Naive thymus-derived CD4-positive, alpha-beta T cell (primary cell): ENCODE data around the gene SLC51B. TPM values are rescaled to one million over a fixed set of nuclear protein-coding genes. Genes with fewer than 3 reads are reported as not detected.

ENCODE experiments used
- ATAC-seq: fragments of 150-1000 bp; cut with Tn5 transposase; 2 replicates; pipeline ENCODE4 v1.10.0; 2021; ENCODE audit warnings: mild to moderate bottlenecking, moderate library complexity
- CTCF ChIA-PET: fragments of 350-600 bp; sonication (Branson Sonifier 250); formaldehyde crosslinking; loops from one replicate; lab custom pipeline; 2021; ENCODE audit warnings: antibody characterized with exemption; lab: Charles Lee
- POLR2A ChIA-PET: fragments of 350-600 bp; sonication (Branson Sonifier 250); formaldehyde crosslinking; loops from one replicate; lab custom pipeline; 2021; ENCODE audit warnings: antibody characterized with exemption, inconsistent platforms; lab: Charles Lee
- DNase-seq, 9 donors: peaks; one replicate each; pipeline versions ENCODE4 v3.0.0 to v3.0.0-alpha.2; 2020 to 2022; ENCODE audit warnings: mixed read lengths in 1 of 9
- H3K27ac ChIP-seq: one replicate; pipeline ENCODE4 v1.7.0; 2013; ENCODE audit warnings: mild to moderate bottlenecking, low read depth, low read length, moderate library complexity
- H3K27me3 ChIP-seq, 2 donors: one replicate each; pipeline ENCODE4 v1.7.0; 2013; ENCODE audit warnings: low read length in 2 of 2, mild to moderate bottlenecking in 2 of 2, moderate library complexity in 2 of 2; ENCODE audit not compliant: control insufficient read depth in 2 of 2, insufficient read depth in 2 of 2
- H3K36me3 ChIP-seq, 3 experiments: 1 replicate in 2 of 3; 2 replicates in 1 of 3; pipeline ENCODE4 v1.7.0; 2013; ENCODE audit warnings: low read length in 3 of 3, mild to moderate bottlenecking in 3 of 3, moderate library complexity in 1 of 3; ENCODE audit not compliant: insufficient read depth in 3 of 3, control insufficient read depth in 2 of 3
- H3K4me1 ChIP-seq, 2 donors: one replicate each; pipeline ENCODE4 v1.7.0; 2013; ENCODE audit warnings: low read length in 2 of 2, mild to moderate bottlenecking in 2 of 2, moderate library complexity in 1 of 2; ENCODE audit not compliant: control insufficient read depth in 2 of 2, insufficient read depth in 2 of 2
- H3K4me3 ChIP-seq: 2 replicates; pipeline ENCODE4 v1.7.0; 2013; ENCODE audit warnings: mild to moderate bottlenecking, low read length
- H3K9me3 ChIP-seq, 3 experiments: 1 replicate in 2 of 3; 2 replicates in 1 of 3; pipeline ENCODE4 v1.7.0; 2013; ENCODE audit warnings: low read length in 3 of 3; ENCODE audit not compliant: control insufficient read depth in 2 of 3
- H3K27ac Mint-ChIP-seq, 9 donors: one replicate each; pipeline ENCODE4 v1.8.0; 2020 to 2022; ENCODE audit warnings: mixed read lengths in 9 of 9, mild to moderate bottlenecking in 8 of 9, moderate library complexity in 5 of 9, inconsistent platforms in 2 of 9
- H3K27me3 Mint-ChIP-seq, 5 donors: one replicate each; pipeline ENCODE4 v1.8.0; 2021 to 2022; ENCODE audit warnings: mixed read lengths in 5 of 5, mild to moderate bottlenecking in 1 of 5
- H3K36me3 Mint-ChIP-seq, 5 donors: one replicate each; pipeline ENCODE4 v1.8.0; 2020 to 2022; ENCODE audit warnings: mixed read lengths in 5 of 5, mild to moderate bottlenecking in 3 of 5, inconsistent platforms in 1 of 5
- H3K4me1 Mint-ChIP-seq, 7 donors: one replicate each; pipeline ENCODE4 v1.8.0; 2020 to 2022; ENCODE audit warnings: mixed read lengths in 7 of 7, mild to moderate bottlenecking in 3 of 7, inconsistent platforms in 1 of 7
- H3K4me3 Mint-ChIP-seq, 10 donors: one replicate each; pipeline ENCODE4 v1.8.0; 2020 to 2022; ENCODE audit warnings: mild to moderate bottlenecking in 10 of 10, mixed read lengths in 10 of 10, moderate library complexity in 6 of 10, inconsistent platforms in 2 of 10
- H3K9me3 Mint-ChIP-seq, 11 donors: one replicate each; pipeline ENCODE4 v1.8.0; 2020 to 2022; ENCODE audit warnings: mixed read lengths in 11 of 11, mild to moderate bottlenecking in 4 of 11, inconsistent platforms in 1 of 11, moderate library complexity in 1 of 11
- intact Hi-C, 2 donors: fragments of 100-400 bp; cut with micrococcal nuclease; formaldehyde crosslinking; loops; one replicate each; pipeline ENCODE4 v1.15.1; 2023
- polyA plus RNA-seq, 2 donors: library from polyadenylated mRNA; unstranded; fragments of 300-500 nt; fragmentation: Illumina TruSeq; gene quantifications; one replicate each; pipeline ENCODE4 v1.2.3, GENCODE V29; 2021
- total RNA-seq, 6 experiments: library from RNA in 5 of 6; stranded (reverse) in 5 of 6; gene quantifications; 1 replicate in 5 of 6; 2 replicates in 1 of 6; pipeline ENCODE4 v1.2.3 and lab custom pipeline; 2021 to 2026

The SLC51B gene
- total and polyA plus RNA-seq, 7 experiments from 2014 or later: not detected

DNA sequence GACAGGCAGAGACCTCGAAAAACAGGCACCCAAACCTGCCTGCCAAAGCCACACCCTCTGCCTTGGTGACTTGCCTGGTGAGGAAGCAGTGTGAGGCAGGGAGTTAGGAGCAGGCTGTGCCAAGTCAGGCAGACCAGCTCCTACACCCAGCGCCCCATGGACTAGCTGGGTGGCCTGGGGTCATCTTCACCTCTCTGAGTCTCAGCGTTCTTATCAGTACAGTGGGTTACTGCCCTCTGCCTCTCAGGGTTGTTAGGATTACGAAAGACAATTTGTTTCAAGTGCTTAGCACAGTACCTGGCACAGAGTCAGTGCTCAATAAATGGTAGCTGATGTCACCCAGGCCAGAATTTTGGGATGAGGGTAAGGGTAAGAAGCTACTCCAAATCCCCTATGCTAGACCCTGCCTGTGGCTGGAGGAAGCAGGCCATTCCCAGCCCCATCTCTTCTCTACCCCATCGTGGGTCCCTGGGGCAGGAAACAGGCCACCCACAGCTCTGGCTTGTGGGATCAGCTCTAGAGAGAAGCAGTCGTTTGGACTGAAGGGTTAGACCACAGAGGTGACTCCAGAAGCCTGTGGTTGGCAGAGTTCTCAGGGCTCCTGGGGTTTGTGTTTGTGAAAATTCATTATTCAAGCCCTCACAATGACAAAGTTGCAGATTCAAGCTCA, 10.1 kb downstream of the SLC51B start:
- H3K27ac Mint-ChIP-seq: no peak overlapping the region
- POLR2A ChIA-PET: interaction anchor here (1.7 kb wide), 1 partner anchor 242 kb away, joined by 6 read pairs; no protein-coding TSS in a partner anchor
- no peak overlapping the region for H3K4me3 Mint-ChIP-seq
- H3K4me3 ChIP-seq: no peak overlapping the region
- peaks cover 0 to 4% (median 0%) of the 10 kb centered on the region in 11 donors for H3K9me3 Mint-ChIP-seq
- ATAC-seq (no peak), DNase-seq (no peak)
- CTCF ChIA-PET: interaction anchor here (0.6 to 1.0 kb wide), 5 partner anchors 21 to 262 kb away, joined by 3 to 4 read pairs (median 3); no protein-coding TSS in a partner anchor
- no peaks in the 10 kb centered on the region for H3K36me3 ChIP-seq
- H3K27ac ChIP-seq: no peak overlapping the region
- no peaks in the 10 kb centered on the region for H3K36me3 Mint-ChIP-seq
- peaks cover 0 to 10% (median 2%) of the 10 kb centered on the region in 7 donors for H3K4me1 Mint-ChIP-seq
- no peaks in the 10 kb centered on the region for H3K4me1 ChIP-seq
- H3K9me3 ChIP-seq: no peaks in the 10 kb centered on the region
- H3K27me3 ChIP-seq: no peaks in the 10 kb centered on the region
- intact Hi-C loops: loop anchor here in 1 of 2 donors (2.0 kb wide), 2 partner anchors 249 to 329 kb away; partner anchors contain the start of gene RNU5B-1
- H3K27me3 Mint-ChIP-seq: no peaks in the 10 kb centered on the region

- DNase-seq (no peak), ATAC-seq (no peak)
- no peak overlapping the region for H3K4me3 ChIP-seq
- no peak overlapping the region for H3K4me3 Mint-ChIP-seq
- ChIA-PET CTCF (interaction anchor here (0.6 to 0.9 kb wide), 2 partner anchors 22 to 63 kb away, joined by 4 read pairs; no protein-coding TSS in a partner anchor), POLR2A (interaction anchor here (1.7 kb wide), 1 partner anchor 241 kb away, joined by 6 read pairs; no protein-coding TSS in a partner anchor)
- intact Hi-C loops: no loop called here
- H3K36me3 ChIP-seq: no peaks in the 10 kb centered on the region
- no peaks in the 10 kb centered on the region for H3K36me3 Mint-ChIP-seq
- peaks cover 0 to 9% (median 0%) of the 10 kb centered on the region in 7 donors for H3K4me1 Mint-ChIP-seq
- H3K27ac Mint-ChIP-seq: no peak overlapping the region
- no peaks in the 10 kb centered on the region for H3K4me1 ChIP-seq
- H3K27me3 Mint-ChIP-seq: no peaks in the 10 kb centered on the region
- H3K9me3 Mint-ChIP-seq: peaks cover 0 to 5% (median 0%) of the 10 kb centered on the region in 11 donors
- no peaks in the 10 kb centered on the region for H3K9me3 ChIP-seq
- H3K27ac ChIP-seq: no peak overlapping the region
- H3K27me3 ChIP-seq: no peaks in the 10 kb centered on the region
Observed at GRCh38 chr15:65056106-65056505, 10.9 kb downstream of the SLC51B start.

GRCh38 chr15:65056868-65057548, 11.8 kb downstream of the SLC51B start:
- Mint-ChIP-seq H3K4me3 (no peak overlapping the region), H3K27ac (no peak overlapping the region), H3K9me3 (peaks cover 0 to 5% (median 0%) of the 10 kb centered on the region in 11 donors), H3K36me3 (no peaks in the 10 kb centered on the region), H3K27me3 (no peaks in the 10 kb centered on the region), H3K4me1 (peaks cover 0 to 9% (median 0%) of the 10 kb centered on the region in 7 donors)
- DNase-seq: no peak
- no peak for ATAC-seq
- POLR2A ChIA-PET: no interaction called here
- CTCF ChIA-PET: no interaction called here
- Histone ChIP-seq H3K4me3 (no peak overlapping the region), H3K27ac (no peak overlapping the region), H3K9me3 (no peaks in the 10 kb centered on the region), H3K4me1 (no peaks in the 10 kb centered on the region), H3K36me3 (no peaks in the 10 kb centered on the region), H3K27me3 (no peaks in the 10 kb centered on the region)
- intact Hi-C loops: no loop called here

- CTCF ChIA-PET: no interaction called here
- ATAC-seq: no peak
- POLR2A ChIA-PET: no interaction called here
Observed at GRCh38 chr15:65057549-65057940, 12.4 kb downstream of the SLC51B start.

GRCh38 chr15:65058394-65059368, 13.5 kb downstream of the SLC51B start:
- ChIA-PET POLR2A (interaction anchor here (0.5 kb wide), 1 partner anchor 727 kb away, joined by 3 read pairs; no protein-coding TSS in a partner anchor), CTCF (no interaction called here)
- Histone ChIP-seq H3K9me3 (no peaks in the 10 kb centered on the region), H3K4me1 (no peaks in the 10 kb centered on the region), H3K4me3 (no peak overlapping the region), H3K27me3 (no peaks in the 10 kb centered on the region), H3K36me3 (no peaks in the 10 kb centered on the region), H3K27ac (no peak overlapping the region)
- no peak for ATAC-seq
- H3K36me3 Mint-ChIP-seq: no peaks in the 10 kb centered on the region
- DNase-seq: no peak
- H3K27me3 Mint-ChIP-seq: peaks cover 0 to 11% (median 6%) of the 10 kb centered on the region in 5 donors
- H3K4me3 Mint-ChIP-seq: no peak overlapping the region
- H3K27ac Mint-ChIP-seq: no peak overlapping the region
- peaks cover 0 to 5% (median 0%) of the 10 kb centered on the region in 11 donors for H3K9me3 Mint-ChIP-seq
- peaks cover 0 to 9% (median 0%) of the 10 kb centered on the region in 7 donors for H3K4me1 Mint-ChIP-seq
- intact Hi-C loops: no loop called here

More at GRCh38 chr15:65057549-65057940, 12.4 kb downstream of the SLC51B start:
- DNase-seq: no peak
- no peaks in the 10 kb centered on the region for H3K36me3 Mint-ChIP-seq
- H3K9me3 Mint-ChIP-seq: peaks cover 0 to 5% (median 0%) of the 10 kb centered on the region in 11 donors
- no peaks in the 10 kb centered on the region for H3K36me3 ChIP-seq
- no peaks in the 10 kb centered on the region for H3K27me3 Mint-ChIP-seq
- no peaks in the 10 kb centered on the region for H3K4me1 ChIP-seq
- no peak overlapping the region for H3K27ac Mint-ChIP-seq
- no peak overlapping the region for H3K4me3 ChIP-seq
- no peaks in the 10 kb centered on the region for H3K9me3 ChIP-seq
- intact Hi-C loops: no loop called here
- H3K27me3 ChIP-seq: no peaks in the 10 kb centered on the region
- peaks cover 0 to 9% (median 0%) of the 10 kb centered on the region in 7 donors for H3K4me1 Mint-ChIP-seq
- no peak overlapping the region for H3K27ac ChIP-seq
- no peak overlapping the region for H3K4me3 Mint-ChIP-seq

- Mint-ChIP-seq H3K27me3 (peaks cover 0 to 14% (median 7%) of the 10 kb centered on the region in 5 donors), H3K36me3 (no peaks in the 10 kb centered on the region), H3K4me1 (peaks cover 0 to 9% (median 0%) of the 10 kb centered on the region in 7 donors), H3K27ac (no peak overlapping the region), H3K4me3 (no peak overlapping the region), H3K9me3 (peaks cover 0 to 5% (median 0%) of the 10 kb centered on the region in 11 donors)
- Histone ChIP-seq H3K36me3 (no peaks in the 10 kb centered on the region), H3K27ac (no peak overlapping the region), H3K4me3 (no peak overlapping the region), H3K4me1 (no peaks in the 10 kb centered on the region), H3K9me3 (no peaks in the 10 kb centered on the region), H3K27me3 (no peaks in the 10 kb centered on the region)
- ChIA-PET CTCF (no interaction called here), POLR2A (no interaction called here)
- no peak for DNase-seq
- no peak for ATAC-seq
- intact Hi-C loops: no loop called here
Observed at GRCh38 chr15:65059369-65059750, 14.2 kb downstream of the SLC51B start.
